Measurements from ENCODE around the gene CEP55.

CEP55 gene

DNA sequence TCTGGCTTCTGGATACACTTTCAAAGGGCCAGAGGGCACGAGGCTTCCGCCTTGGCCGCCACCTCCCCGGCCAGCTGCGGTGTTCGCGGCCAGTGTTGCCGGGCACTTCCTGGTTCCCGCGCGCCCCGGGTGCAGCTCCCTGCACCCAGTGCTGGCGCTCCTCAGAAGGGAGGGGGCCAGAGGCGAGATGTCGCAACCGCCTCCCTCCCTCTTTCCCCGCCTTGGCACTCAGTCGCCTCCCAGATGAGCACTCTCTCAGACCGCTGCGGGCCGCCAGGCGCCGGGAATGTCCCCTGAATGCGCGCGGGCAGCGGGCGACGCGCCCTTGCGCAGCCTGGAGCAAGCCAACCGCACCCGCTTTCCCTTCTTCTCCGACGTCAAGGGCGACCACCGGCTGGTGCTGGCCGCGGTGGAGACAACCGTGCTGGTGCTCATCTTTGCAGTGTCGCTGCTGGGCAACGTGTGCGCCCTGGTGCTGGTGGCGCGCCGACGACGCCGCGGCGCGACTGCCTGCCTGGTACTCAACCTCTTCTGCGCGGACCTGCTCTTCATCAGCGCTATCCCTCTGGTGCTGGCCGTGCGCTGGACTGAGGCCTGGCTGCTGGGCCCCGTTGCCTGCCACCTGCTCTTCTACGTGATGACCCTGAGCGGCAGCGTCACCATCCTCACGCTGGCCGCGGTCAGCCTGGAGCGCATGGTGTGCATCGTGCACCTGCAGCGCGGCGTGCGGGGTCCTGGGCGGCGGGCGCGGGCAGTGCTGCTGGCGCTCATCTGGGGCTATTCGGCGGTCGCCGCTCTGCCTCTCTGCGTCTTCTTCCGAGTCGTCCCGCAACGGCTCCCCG is 70.2 kb downstream of the CEP55 start, which contains the start of gene FFAR4:
TSS of gene FFAR4 (plus strand) at position 231 of the 842 bp plus-strand sequence. CDS start at position 287, 56 bp downstream.
- no peak for DNase-seq (ENCODE audit: low spot score)

DNA sequence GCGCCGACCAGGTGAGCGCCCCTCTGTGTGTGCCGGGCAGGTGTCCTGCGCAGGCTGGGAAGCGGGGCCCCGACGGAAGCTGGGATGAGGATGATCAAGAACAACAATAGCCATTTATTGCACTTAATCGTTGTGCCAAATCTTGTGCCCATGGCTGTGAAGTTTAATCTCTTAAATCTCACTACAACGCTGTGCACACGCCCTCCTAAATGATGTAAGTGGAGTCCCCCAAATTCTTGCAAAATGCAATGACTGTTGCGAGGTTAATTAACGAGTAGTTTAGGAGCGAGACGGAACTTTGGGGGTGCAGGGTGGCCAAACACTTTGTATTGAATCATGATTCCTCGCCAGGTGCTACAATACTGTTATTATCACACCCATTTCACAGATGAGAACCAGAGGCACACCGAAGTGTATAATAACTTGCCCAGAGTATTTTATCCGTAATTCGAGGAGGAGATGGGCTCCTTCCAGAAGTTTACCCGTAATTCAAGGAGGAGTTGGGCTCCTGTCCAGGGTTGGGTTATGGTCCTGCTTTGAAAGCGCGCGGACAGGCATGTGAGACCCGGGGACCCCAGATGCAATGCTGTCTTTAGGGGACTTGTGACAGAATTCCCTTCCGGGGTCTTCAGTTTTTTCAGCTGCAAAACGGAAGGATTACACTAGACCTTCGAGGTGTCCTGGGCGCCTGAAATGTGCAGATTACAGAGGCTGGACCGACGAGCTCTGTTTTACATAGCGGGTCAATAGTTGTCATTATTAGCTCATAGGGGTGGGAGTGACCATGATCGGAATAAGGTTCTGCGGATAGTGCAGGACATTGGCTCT is 71.1 kb downstream of the CEP55 start:
- no peak for DNase-seq (ENCODE audit: low spot score)

GRCh38 chr10:93568105-93568390 is 71.6 kb downstream of the CEP55 start:
- no peak for DNase-seq (ENCODE audit: low spot score)

DNA sequence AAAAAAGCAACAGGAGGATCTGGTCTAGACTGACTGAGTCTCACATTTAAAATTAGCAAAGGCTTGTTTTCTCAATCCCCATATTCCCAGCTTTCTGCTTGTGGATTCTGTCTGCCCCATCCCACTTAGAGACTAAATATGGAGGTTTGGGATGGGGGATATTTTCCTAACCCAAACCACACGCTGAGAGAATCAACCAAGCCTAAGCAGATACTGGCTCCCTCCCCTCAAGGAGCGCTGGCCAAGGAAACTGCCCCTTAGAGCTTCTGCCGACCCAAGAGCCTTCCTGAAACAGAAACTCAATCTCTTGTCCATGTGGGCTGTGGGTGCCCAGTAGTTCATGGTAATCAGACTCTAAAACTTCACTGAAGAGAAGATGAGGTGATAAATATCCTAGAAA is 74.0 kb downstream of the CEP55 start:
- DNase-seq (ENCODE audit: low spot score), result no peak

- DNase-seq (ENCODE audit: low spot score), result no peak
Measured at GRCh38 chr10:93572606-93573005, 76.2 kb downstream of the CEP55 start.

GRCh38 chr10:93573051-93573909 is 76.9 kb downstream of the CEP55 start:
- DNase-seq (ENCODE audit: low spot score), result no peak

- DNase-seq (ENCODE audit: low spot score), result no peak
Measured at GRCh38 chr10:93573924-93574323, 77.5 kb downstream of the CEP55 start.

DNA sequence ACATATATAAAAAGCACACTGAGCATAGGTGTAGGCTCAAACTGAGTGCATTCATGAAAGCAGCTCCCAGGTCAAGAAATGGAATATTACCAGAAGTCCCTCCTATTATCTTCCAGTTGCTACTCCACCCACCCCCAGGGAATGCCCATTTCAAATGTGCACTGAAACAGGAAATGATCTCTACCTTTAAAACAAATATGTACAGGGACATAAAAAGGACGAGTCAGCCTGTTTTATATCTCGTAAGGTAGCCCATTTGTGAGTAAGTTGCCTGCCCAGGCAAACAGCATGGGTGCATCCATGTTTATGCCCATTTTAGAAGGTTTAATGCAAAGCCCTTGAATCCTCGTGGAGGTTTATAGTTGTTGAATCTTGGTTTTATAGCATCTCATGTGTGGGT is 80.5 kb downstream of the CEP55 start:
- no peak for DNase-seq (ENCODE audit: low spot score)

GRCh38 chr10:93577565-93577964 is 81.2 kb downstream of the CEP55 start:
- no peak for DNase-seq (ENCODE audit: low spot score)
